ENCODE measurements around the gene ZDHHC9.

The ZDHHC9 gene

GRCh38 chrX:129768586-129769466, 74.9 kb downstream of the ZDHHC9 start:
- TF ChIP-seq CTCF (IDR thresholded peaks at IDR 0.05) = no peak
- no peak for TF ChIP-seq ZFX (IDR thresholded peaks at IDR 0.05; ENCODE audit: borderline replicate concordance)
- no peak overlapping the region for H3K27ac ChIP-seq

- H3K27ac ChIP-seq = no peak overlapping the region
- TF ChIP-seq CTCF (IDR thresholded peaks at IDR 0.05) = no peak
- TF ChIP-seq ZFX (IDR thresholded peaks at IDR 0.05; ENCODE audit: borderline replicate concordance) = no peak
Observed at GRCh38 chrX:129768186-129768585, 75.5 kb downstream of the ZDHHC9 start.

GRCh38 chrX:129763666-129764065, 80.0 kb downstream of the ZDHHC9 start:
- no peak for TF ChIP-seq CTCF (IDR thresholded peaks at IDR 0.05)
- TF ChIP-seq ZFX (IDR thresholded peaks at IDR 0.05; ENCODE audit: borderline replicate concordance) = no peak
- no peak overlapping the region for H3K27ac ChIP-seq

- H3K27ac ChIP-seq = no peak overlapping the region
- no peak for TF ChIP-seq CTCF (IDR thresholded peaks at IDR 0.05)
- no peak for TF ChIP-seq ZFX (IDR thresholded peaks at IDR 0.05; ENCODE audit: borderline replicate concordance)
Observed at GRCh38 chrX:129762448-129762847, 81.2 kb downstream of the ZDHHC9 start.

GRCh38 chrX:129761596-129761995, 82.1 kb downstream of the ZDHHC9 start:
- no peak overlapping the region for H3K27ac ChIP-seq
- TF ChIP-seq ZFX (IDR thresholded peaks at IDR 0.05; ENCODE audit: borderline replicate concordance) (no peak), CTCF (IDR thresholded peaks at IDR 0.05) (no peak)

- H3K27ac ChIP-seq = no peak overlapping the region
- TF ChIP-seq CTCF (IDR thresholded peaks at IDR 0.05) = no peak
- TF ChIP-seq ZFX (IDR thresholded peaks at IDR 0.05; ENCODE audit: borderline replicate concordance) = no peak
Observed at GRCh38 chrX:129760981-129761380, 82.7 kb downstream of the ZDHHC9 start.

GRCh38 chrX:129760155-129760554, 83.5 kb downstream of the ZDHHC9 start:
- H3K27ac ChIP-seq = no peak overlapping the region
- TF ChIP-seq CTCF (IDR thresholded peaks at IDR 0.05) = no peak
- no peak for TF ChIP-seq ZFX (IDR thresholded peaks at IDR 0.05; ENCODE audit: borderline replicate concordance)

Data from 22Rv1 (cell line).